Frontal cortex (tissue), 4 donors: ENCODE data around the gene PDGFD. TPM values are rescaled to one million over a fixed set of nuclear protein-coding genes. Genes with fewer than 3 reads are reported as not detected.

Experiments used
- DNase-seq, 2 donors: peaks; one replicate each; pipeline ENCODE4 v3.0.0; 2012; ENCODE audit warnings: low spot score in 2 of 2
- FAIRE-seq: peaks from 2 replicates; lab custom pipeline; 2012; peaks lifted over from hg19 to GRCh38; lab: Jason Lieb, UNC
- total RNA-seq: library from RNA; depleted of rRNA; stranded (reverse); fragments of >200 nt; gene quantifications from one replicate; pipeline ENCODE4 v1.2.3, GENCODE V29; 2014
- donor health status: control.
- donor health status: control.
- donor health status: control.

Gene PDGFD
- total RNA-seq, 1 donor from 2014 or later: 7.3 TPM

DNA sequence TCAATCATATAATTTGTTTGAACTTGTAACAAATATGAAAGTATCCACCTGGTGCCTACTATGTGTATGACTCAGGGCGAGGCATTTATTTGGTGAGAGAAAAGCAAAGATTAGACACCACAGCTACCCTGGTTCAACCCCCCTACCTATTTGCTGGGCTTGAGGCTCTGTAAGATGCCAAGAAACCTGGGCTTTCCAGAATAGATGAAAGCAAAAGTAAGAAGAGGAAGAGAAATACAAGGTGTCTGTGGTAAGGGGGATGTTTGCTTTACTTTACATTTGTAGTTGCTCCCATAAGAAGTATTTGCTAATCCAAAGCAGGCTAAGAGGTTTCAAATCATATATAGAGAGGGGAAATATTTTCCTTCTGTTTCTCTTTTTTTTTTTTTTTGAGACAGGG, 65.8 kb downstream of the PDGFD start:
- FAIRE-seq: no peak
- no peak for DNase-seq

DNA sequence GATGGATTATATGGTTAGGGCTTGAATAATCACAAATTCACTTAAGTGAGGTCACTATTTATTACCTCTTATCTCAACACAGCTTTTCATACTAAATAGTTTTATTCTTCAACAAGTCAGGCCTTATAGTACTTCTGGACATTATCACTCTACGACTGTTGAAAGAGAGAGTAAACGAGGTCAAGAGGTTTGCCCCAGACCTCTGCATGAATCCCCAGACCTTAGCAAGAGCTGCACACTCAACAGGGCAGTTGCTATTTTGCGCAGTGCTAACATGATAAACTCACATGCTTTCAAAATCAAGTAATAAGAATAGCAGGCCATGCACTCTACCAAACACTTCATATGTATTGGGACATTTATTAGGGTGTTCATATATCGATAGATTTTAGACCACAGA, 67.0 kb downstream of the PDGFD start:
- DNase-seq: no peak
- FAIRE-seq: no peak

- no peak for DNase-seq
- FAIRE-seq: peak; percentile 30
These were observed 68.2 kb downstream of the PDGFD start for GRCh38 chr11:104095791-104096190.

DNA sequence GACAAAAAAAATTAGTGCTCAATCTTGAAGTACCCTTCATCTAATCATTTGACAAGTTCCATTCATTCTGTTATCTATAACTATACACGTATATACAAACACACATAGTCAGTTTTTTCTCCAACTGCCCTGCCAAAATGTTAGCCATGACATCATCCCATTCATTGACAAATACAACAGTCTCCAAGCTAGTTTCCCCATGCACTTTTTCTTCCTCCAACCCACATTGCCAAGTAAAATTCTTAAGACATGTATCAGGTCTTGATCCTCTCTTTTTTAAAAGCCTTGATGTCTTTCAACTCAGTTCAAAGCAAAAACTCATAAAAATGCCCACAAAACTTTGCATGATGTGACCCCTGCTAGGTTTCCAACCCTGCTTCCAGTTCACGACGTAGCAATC, 69.4 kb downstream of the PDGFD start:
- FAIRE-seq (no peak), DNase-seq (no peak)

DNA sequence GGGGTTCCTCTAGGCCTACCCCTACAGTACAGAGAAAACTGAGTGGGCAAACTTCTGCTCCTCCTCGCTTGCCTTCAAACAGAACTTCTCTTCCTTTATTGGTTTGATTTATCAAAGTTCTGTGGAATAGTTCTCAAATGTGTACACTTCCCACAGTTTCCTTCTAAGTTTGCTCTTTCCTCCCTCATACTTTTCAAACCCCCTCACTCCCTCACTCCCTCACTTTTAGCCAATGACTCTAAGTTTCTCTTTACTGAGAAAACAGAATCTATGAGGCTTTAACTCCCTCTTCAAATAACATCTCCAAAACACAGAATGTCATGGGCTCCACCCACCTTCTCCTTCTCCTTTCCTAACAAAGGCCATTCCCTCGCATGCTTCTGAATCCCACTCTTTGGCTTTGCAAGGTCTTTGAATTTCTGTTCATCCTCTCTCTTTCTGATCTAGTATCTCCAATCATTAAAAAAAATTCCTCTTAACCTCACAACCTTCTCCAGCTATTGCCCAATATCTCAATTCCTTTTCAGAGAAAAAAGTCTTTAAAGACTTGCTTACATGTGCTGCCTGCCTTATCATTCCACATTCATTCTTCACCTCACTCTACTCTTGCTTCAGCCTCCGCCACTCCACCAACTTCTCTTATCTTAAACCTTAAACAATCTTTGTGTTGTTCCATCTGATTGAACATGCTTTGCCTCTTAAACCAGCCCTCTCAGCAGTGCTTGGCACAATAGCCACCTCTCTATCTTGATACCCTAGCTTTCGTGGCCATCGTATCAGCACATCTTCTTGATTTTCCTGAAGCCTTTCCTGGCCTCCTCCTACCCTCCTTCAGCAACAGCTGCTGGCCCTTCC, 70.3 kb downstream of the PDGFD start:
- DNase-seq (no peak), FAIRE-seq (no peak)

DNA sequence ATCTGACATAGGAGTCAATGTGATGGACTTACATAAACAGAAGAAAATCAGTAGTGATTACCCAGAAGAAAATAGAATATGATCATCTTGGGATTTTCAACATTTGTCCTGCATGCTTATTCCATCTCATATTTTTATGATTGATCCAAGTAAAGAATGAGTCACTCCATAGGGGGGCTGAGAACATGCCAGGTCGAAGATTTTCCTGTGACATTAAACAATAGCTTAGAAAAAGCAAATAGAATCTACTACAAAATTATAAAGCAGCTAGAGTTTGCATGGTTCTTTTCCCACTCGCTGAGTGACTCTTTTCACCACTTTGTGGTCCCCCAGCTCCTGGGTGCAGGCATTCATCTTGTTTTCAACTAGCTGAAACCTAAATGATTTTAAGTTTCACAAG, 71.2 kb downstream of the PDGFD start:
- FAIRE-seq (no peak), DNase-seq (no peak)

DNA sequence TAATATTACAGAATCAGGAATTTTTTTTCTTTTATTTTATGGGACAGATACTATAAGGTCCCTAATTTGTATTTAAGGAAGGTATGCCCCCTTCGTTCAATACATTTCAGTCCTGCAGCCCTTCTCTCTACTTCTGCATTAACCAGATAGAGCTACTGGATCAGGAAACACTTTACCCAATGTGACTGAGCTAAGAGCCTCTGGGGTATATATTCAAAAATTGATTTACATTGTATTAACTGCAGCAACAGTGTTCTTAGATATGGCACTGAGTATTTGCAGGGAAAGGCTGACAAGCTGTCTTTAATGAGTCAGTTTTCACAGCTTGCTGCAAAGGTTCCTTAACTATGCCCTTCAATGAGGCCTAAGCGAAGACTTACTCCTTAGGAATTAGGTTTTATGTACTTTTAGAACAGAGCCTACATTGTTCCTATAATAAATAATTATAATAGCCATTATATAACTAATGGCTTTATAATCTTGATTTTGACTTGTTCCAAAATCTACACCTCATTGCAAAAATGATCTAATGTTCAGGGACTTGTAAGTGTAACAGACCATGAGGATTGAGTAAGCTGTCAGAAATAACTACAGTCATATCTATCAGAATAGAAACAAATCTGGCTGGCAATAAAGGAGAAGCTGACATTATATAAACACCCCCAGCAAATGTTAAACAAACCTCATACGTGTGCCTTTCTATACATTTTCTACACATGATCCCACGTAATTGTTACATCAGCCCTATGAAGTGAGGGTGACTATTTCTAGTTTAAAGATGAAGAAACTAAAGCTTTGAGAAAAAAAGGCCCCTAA, 72.5 kb downstream of the PDGFD start:
- DNase-seq (no peak), FAIRE-seq (no peak)

DNA sequence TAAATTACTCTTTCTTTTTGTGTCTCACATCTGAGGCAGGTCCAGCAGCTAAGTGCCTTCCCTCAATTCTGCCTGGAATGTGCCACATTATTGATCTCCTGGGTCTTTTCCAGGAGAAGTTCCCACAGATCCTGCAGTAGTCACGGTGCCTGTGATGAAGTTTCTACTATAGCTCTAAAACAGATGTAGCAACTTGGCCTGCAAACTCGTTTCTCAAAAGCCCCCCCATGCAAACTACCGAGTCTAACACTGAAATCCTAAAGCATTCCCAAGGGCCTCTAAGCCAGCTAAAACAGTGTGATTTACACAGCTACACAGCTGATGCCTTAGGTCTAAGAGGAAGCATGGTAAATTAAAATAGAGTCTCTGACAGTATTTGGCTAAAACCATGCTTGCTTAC, 73.2 kb downstream of the PDGFD start:
- FAIRE-seq (no peak), DNase-seq (no peak)

GRCh38 chr11:104089481-104089880, 74.5 kb downstream of the PDGFD start:
- no peak for FAIRE-seq

DNA sequence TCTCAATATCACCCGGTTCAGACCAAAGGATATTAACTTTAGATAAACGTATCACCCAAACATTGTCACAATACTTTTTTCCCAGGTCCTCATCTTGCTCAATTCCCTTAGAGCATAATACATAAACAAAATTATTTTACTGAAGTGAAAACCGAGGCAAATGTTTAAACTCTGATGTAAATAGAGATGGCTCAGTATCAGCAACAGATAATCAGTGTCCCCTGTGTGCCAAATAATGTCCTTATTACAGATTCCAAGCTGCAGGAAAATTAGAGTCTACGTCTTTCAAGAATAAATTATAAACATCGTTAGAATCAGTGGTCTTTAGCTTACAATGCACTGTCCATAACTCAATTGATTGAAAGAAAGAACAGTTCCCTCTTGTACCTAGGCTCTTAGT, 77.3 kb downstream of the PDGFD start:
- FAIRE-seq: no peak

More at GRCh38 chr11:104089481-104089880, 74.5 kb downstream of the PDGFD start:
- no peak for DNase-seq

GRCh38 chr11:104078995-104079394, 85.0 kb downstream of the PDGFD start:
- DNase-seq: no peak
- no peak for FAIRE-seq

More for the DNA sequence above, 77.3 kb downstream of the PDGFD start:
- DNase-seq: no peak

DNA sequence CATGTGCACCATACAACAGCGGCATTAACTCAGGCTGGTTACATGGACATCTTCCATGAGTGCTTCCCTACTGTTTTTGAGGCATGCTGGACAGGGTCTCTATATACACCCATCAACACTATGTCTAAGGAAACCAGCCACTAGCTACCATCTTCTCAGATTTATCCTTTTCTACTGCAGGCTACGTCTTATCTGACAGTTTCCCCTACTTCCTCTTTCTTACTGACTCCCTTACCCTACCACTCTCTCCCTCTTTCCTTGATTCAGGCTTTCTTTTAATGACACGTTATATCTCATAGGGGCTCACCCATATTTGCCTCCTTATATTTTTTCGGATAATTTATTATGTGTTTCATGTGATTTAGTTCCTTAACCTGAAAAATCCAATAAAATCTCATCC, 85.7 kb downstream of the PDGFD start:
- DNase-seq (no peak), FAIRE-seq (no peak)

DNA sequence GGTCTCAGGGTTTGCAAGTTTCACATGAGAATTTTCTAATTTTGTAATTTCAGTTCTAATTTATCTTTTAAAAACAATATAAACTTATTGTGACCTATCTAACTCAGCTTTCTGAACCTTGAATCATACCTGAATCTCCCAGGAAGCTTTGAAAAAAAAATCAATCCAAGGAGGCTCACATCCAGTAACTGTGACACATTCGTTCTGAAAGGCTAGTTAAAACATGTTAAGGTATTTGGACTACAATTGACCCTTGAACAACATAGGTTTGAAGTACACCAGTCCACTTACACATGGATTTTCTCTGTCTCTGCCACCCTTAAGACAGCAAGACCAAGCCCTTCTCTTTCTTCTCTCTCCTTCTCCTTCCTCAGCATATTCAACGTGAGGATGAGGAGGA, 87.5 kb downstream of the PDGFD start:
- DNase-seq (no peak), FAIRE-seq (no peak)

DNA sequence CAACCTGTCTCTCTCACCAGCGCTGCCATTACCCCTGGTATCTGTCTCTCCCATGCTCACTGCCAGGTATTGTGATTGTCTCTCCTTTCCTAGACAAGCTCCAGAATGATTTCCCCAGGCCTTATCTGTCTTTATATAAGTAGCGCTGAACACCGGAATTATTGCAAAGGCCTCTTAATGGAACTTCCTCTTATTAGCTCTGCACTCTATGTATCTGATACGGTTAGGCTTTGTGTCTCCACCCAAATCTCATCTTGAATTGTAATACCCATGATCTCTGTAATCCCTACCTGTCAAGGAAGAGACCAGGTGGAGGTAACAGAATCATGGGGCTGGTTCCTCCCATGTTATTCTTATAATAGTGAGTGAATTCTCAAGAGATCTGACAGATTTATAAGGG, 88.2 kb downstream of the PDGFD start:
- DNase-seq (no peak), FAIRE-seq (no peak)

- no peak for FAIRE-seq
- no peak for DNase-seq
These were observed 88.9 kb downstream of the PDGFD start for GRCh38 chr11:104075091-104075490.

DNA sequence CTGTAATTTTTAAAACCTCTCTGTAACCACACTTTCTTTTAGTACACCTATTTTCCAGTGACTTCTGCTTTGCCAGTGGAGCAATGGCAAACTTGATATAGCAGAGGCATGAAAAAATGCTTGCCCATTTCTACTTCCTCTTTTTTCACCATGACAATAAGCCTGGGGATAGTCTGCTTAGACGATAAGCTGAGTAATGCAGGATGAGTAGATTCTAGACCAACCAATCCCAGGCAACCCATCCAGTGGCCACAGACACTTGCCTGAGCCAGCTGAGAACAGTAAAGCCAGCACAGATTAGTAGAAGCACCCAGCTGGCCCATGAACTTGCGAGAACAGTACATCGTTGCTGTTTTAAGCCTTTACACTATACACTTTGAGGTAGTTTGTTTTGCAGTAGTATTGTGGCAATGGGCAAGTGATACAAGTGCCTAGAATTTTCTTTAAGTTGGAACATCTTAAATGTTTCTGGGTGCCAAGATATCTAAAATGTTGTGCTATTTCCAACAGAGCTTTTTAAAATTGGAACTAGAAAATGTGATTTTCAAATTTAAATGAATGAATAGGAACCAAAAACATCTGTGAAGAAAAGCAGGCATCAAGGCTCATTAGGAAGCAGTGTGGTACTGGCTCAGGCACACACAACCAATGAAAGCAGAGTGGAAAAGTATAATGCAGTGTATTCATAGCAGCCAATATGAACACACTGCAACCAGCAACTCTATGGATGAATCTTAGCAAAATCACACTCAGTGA, 89.8 kb downstream of the PDGFD start:
- FAIRE-seq (no peak), DNase-seq (no peak)

DNA sequence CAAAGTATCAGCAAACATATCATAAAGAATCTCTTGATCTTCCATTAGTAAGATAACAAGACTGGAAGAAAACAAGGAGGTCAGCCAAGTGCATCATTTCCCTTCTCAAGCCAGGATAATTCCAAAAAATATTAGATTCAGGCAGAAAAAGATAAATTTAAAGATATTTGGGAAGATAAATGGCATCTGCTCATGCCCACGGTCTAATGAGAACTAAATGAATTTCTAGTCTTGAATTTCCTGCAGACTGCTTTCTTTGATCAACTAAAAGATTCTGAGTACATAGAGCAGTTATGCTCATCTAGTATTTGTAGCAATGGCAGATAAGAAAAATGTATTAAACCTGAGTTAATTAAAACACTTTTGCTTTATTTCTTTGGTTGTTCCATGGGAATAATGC, 96.4 kb downstream of the PDGFD start:
- FAIRE-seq (no peak), DNase-seq (no peak)

DNA sequence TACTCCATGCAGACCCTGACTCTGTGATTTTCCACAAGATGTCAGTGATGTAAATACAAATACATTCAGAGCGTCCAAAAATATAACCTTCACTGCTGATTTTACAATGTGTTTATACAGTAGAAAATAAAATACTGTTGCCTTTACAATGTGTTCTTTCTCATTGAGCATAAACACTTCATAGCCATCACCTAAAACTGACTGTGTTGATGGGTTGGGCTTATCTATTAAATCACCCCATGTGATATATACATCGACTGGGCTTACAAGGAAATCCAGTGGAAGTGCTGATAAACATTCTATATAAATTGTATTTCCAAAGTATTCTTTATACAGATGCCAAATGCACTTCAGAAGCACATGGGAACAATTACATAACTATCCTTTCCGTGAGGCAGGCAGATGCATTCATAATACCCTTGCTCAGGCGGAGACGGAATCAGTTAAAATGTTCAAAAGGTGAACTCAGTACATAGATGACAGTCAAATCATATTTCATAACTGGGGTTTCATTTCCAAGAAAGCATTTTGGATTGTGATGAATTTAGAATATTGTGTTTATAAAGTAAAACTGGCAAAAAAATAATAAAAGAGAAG, 99.8 kb downstream of the PDGFD start:
- no peak for FAIRE-seq
- no peak for DNase-seq

- no peak for FAIRE-seq
- no peak for DNase-seq
These were observed 102.0 kb downstream of the PDGFD start for GRCh38 chr11:104061853-104062521.

DNA sequence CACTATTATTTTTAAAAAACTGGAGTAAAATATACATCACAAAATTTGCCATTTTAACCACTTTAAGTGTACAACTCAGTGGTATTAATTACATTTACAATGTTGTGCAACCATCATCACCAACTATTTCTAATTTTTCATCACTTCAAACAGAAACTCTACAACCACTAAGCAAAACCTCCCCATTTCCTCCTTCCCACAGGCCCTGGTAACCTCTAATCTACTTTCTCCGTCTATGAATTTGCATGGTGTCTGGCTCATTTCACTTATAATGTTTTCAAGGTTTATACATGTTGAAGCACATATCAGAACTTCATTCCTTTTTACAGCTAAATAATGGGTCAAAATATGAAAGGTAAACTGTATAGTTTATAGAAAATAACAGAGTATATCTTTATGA, 103.1 kb downstream of the PDGFD start:
- DNase-seq (no peak), FAIRE-seq (no peak)
